ENCODE data around the gene MRPL54. TPM values are rescaled to one million over a fixed set of nuclear protein-coding genes. Genes with fewer than 3 reads are reported as not detected.

Gene MRPL54
- total RNA-seq, 2 donors from 2014 or later: 38.1 to 38.9 TPM

DNA sequence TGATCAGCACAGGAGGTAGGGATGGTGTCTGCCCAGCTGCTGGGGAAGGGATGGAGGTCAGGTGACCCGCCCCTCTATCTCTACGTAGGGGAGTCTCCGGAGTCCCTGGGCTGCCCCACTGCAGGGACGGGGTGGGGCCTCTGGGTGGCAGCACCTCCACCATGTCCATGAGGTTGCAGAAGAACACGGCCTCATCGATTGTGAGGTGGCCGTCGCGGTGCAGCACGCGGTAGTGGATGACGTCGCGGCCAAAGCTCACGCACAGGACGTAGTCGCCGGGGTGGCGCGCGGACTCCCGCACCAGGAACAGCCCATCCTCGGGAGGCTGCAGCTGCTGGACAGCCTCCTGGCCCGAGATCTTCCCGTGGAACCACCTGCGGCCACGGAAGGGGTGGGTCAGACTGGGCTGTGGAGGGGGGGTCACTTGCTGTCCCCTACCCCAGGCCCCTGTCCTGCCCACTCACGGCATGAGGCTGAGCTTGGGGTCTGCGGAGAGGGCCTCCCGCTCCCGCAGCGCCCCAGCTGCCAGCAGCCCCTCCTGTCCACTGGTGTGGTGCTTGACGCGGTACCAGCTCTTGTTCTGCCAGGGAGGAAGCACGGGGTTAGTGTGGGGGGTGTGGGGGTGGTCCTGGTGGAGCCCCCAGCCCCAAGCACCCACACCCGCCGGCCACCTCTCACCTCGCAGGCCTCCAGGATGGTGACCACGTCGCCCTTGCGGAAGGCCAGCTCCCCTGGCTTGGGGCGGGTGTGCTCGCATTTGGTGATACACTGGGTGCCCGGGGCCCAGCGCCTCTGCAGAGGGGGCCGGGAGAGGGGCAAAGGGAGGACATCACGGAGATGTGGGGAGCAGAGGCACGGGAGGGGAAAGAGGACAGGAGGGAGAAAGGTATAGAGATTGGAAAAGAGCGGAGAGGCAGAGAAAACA is 21.4 kb downstream of the MRPL54 start:
- Mint-ChIP-seq H3K9me3 (peaks cover 21% of the 10 kb centered on the region), H3K27me3 (ENCODE audit: insufficient read depth) (peaks cover 51% of the 10 kb centered on the region), H3K4me1 (no peaks in the 10 kb centered on the region), H3K36me3 (ENCODE audit: low read depth) (peaks cover 9% of the 10 kb centered on the region), H3K27ac (no peak overlapping the region), H3K4me3 (peak overlapping the region; percentile 55)
- TF ChIP-seq, protein P1, sequence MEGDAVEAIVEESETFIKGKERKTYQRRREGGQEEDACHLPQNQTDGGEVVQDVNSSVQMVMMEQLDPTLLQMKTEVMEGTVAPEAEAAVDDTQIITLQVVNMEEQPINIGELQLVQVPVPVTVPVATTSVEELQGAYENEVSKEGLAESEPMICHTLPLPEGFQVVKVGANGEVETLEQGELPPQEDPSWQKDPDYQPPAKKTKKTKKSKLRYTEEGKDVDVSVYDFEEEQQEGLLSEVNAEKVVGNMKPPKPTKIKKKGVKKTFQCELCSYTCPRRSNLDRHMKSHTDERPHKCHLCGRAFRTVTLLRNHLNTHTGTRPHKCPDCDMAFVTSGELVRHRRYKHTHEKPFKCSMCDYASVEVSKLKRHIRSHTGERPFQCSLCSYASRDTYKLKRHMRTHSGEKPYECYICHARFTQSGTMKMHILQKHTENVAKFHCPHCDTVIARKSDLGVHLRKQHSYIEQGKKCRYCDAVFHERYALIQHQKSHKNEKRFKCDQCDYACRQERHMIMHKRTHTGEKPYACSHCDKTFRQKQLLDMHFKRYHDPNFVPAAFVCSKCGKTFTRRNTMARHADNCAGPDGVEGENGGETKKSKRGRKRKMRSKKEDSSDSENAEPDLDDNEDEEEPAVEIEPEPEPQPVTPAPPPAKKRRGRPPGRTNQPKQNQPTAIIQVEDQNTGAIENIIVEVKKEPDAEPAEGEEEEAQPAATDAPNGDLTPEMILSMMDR (conservative IDR thresholded peaks at IDR 0.05): peak; percentile 70
- H3K4me1 ChIP-seq (ENCODE audit: control insufficient read depth, insufficient read depth, low read length): no peaks in the 10 kb centered on the region
- peak; percentile 86 for DNase-seq
- WGBS, 2 experiments (ENCODE audit: insufficient coverage in 1 of 2, insufficient read length in 1 of 2): 61 to 76% methylated on average over 26 to 49 of the region's 49 CpGs
- H3K9me3 ChIP-seq (ENCODE audit: control insufficient read depth, low read length): peaks cover 20% of the 10 kb centered on the region
- no peak overlapping the region for H3K27ac ChIP-seq (ENCODE audit: low read depth, low read length)
- H3K4me3 ChIP-seq (ENCODE audit: low read length): no peak overlapping the region
- no peaks in the 10 kb centered on the region for H3K36me3 ChIP-seq (ENCODE audit: control insufficient read depth, insufficient read depth, low read length)
- no peak overlapping the region for H3K9ac ChIP-seq (ENCODE audit: extremely low read depth, low read length, poor library complexity, severe bottlenecking)
- H3K27me3 ChIP-seq (ENCODE audit: control insufficient read depth, insufficient read depth, low read length, poor library complexity, severe bottlenecking): peaks cover 30% of the 10 kb centered on the region

DNA sequence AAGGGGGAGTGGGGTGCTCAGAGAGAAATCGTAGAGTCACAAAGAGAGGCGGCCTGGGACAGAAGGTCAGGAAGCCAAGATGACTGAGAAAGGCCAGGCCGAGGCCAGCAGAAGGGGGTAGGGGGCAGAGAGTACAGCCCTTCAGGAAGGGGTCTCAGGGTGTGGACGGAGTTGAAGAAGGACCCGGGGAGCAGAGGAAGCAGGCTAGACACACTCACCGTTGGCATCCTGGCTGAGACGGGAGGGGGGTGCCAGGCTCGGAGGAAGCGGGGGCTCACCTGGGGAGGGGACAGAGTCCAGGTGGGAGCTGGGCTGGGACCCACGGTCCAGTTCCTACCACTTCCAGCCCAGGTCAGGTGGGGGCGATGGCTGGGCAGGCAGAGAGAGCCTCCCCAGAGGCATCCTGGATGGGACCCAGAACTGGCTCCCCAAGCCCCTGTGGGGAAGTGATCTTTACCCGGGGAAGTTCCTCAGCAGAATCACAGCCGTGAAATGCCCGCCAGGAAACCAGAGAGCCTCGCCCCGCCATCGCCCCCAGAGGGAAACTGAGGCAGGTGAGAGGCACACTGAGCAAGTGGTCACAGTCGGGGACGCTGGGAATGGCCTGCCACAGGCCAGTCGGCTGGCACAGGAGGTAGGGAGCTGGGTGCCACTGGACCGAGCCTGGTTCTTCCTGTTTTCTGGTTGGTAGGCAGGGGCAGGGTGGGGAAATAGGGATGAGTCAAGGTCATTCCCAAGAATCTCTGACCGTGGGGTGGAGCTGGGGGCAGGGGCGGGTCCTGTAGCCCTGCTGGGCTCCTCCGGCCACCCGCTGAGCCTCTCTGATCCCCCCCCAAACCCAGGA is 22.3 kb downstream of the MRPL54 start:
- H3K27ac Mint-ChIP-seq: no peak overlapping the region
- Histone ChIP-seq H3K9ac (ENCODE audit: extremely low read depth, low read length, poor library complexity, severe bottlenecking) (no peak overlapping the region), H3K9me3 (ENCODE audit: control insufficient read depth, low read length) (peaks cover 20% of the 10 kb centered on the region), H3K36me3 (ENCODE audit: control insufficient read depth, insufficient read depth, low read length) (no peaks in the 10 kb centered on the region), H3K4me3 (ENCODE audit: low read length) (peak overlapping the region; percentile 65), H3K27me3 (ENCODE audit: control insufficient read depth, insufficient read depth, low read length, poor library complexity, severe bottlenecking) (peaks cover 30% of the 10 kb centered on the region), H3K27ac (ENCODE audit: low read depth, low read length) (no peak overlapping the region), H3K4me1 (ENCODE audit: control insufficient read depth, insufficient read depth, low read length) (no peaks in the 10 kb centered on the region)
- no peaks in the 10 kb centered on the region for H3K4me1 Mint-ChIP-seq
- 45 to 54% methylated on average over 14 to 25 of the region's 25 CpGs for WGBS, 2 experiments (ENCODE audit: insufficient coverage in 1 of 2, insufficient read length in 1 of 2)
- peak; percentile 49 for DNase-seq
- H3K9me3 Mint-ChIP-seq: peaks cover 21% of the 10 kb centered on the region
- peak overlapping the region; percentile 55 for H3K4me3 Mint-ChIP-seq
- H3K27me3 Mint-ChIP-seq (ENCODE audit: insufficient read depth): peaks cover 53% of the 10 kb centered on the region
- H3K36me3 Mint-ChIP-seq (ENCODE audit: low read depth): peaks cover 9% of the 10 kb centered on the region
- TF ChIP-seq, protein P1 (conservative IDR thresholded peaks at IDR 0.05): no peak

DNA sequence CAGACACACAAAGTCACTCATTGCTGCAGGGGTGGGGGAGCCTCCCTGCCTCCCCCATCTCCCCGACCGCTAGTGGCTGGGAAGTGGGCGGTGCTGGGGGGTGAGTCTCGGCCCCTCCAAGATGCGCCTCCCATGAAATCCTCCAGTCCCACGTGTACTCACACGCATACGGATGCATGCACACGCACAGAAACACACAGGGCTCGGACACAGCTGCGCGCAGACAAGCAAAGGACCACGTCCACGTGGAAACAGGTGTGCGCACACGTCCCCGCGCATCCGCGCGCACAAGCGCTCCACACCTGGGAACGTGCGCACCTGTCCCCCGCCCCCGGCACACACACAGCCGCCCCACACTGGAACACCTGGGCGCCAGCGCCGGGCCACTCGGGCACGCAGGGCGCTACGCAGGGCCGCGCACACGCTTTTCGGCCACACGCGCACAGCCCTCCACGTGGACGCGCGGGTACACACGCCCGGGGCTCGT is 23.0 kb downstream of the MRPL54 start:
- Mint-ChIP-seq H3K27me3 (ENCODE audit: insufficient read depth) (peaks cover 59% of the 10 kb centered on the region), H3K27ac (no peak overlapping the region), H3K4me3 (peak overlapping the region; percentile 55), H3K9me3 (peaks cover 21% of the 10 kb centered on the region), H3K36me3 (ENCODE audit: low read depth) (peaks cover 9% of the 10 kb centered on the region), H3K4me1 (no peaks in the 10 kb centered on the region)
- peak overlapping the region; percentile 65 for H3K4me3 ChIP-seq (ENCODE audit: low read length)
- H3K9me3 ChIP-seq (ENCODE audit: control insufficient read depth, low read length): peaks cover 20% of the 10 kb centered on the region
- no peaks in the 10 kb centered on the region for H3K4me1 ChIP-seq (ENCODE audit: control insufficient read depth, insufficient read depth, low read length)
- no peaks in the 10 kb centered on the region for H3K36me3 ChIP-seq (ENCODE audit: control insufficient read depth, insufficient read depth, low read length)
- no peak overlapping the region for H3K9ac ChIP-seq (ENCODE audit: extremely low read depth, low read length, poor library complexity, severe bottlenecking)
- TF ChIP-seq, protein P1 (conservative IDR thresholded peaks at IDR 0.05): no peak
- DNase-seq: peak; percentile 59
- no peak overlapping the region for H3K27ac ChIP-seq (ENCODE audit: low read depth, low read length)
- peaks cover 35% of the 10 kb centered on the region for H3K27me3 ChIP-seq (ENCODE audit: control insufficient read depth, insufficient read depth, low read length, poor library complexity, severe bottlenecking)
- 6% methylated on average over 22 to 47 of the region's 47 CpGs for WGBS, 2 experiments (ENCODE audit: insufficient coverage in 1 of 2, insufficient read length in 1 of 2)

All from endodermal cell (in vitro differentiated cells).